WTC11 (cell line): ENCODE measurements around the gene CAMK2G. TPM values are rescaled to one million over a fixed set of nuclear protein-coding genes. Genes with fewer than 3 reads are reported as not detected.
"Not testable (repeated sequence)": the region's sequence is repeated elsewhere in the genome, so short reads cannot be mapped to it uniquely, and the experiment has no call there.

Experiments
- ATAC-seq: fragments of 200-7000 bp; cut with Tn5 transposase; 2 replicates; pipeline ENCODE4 v1.10.0; 2021; ENCODE audit warnings: mild to moderate bottlenecking, moderate library complexity
- CTCF ChIA-PET: fragments of 300-600 bp; sonication (Branson Sonifier 250); formaldehyde crosslinking; loops from one replicate; lab custom pipeline; 2021; ENCODE audit warnings: antibody characterized with exemption; lab: Charles Lee
- POLR2A ChIA-PET: fragments of 350-600 bp; sonication (Branson Sonifier 250); formaldehyde crosslinking; loops from one replicate; lab custom pipeline; 2021; ENCODE audit warnings: antibody characterized with exemption; lab: Charles Lee
- DNase-seq: peaks from one replicate; pipeline ENCODE4 v3.0.0; 2021; ENCODE audit warnings: low spot score
- H3K27ac Mint-ChIP-seq: 2 replicates; pipeline ENCODE4 v1.8.0; 2021; ENCODE audit warnings: mixed read lengths
- H3K27me3 Mint-ChIP-seq: 2 replicates; pipeline ENCODE4 v1.8.0; 2021; ENCODE audit warnings: low read depth, mild to moderate bottlenecking, moderate library complexity, mixed read lengths
- H3K36me3 Mint-ChIP-seq: 2 replicates; pipeline ENCODE4 v1.8.0; 2021; ENCODE audit warnings: mixed read lengths
- H3K4me1 Mint-ChIP-seq: 2 replicates; pipeline ENCODE4 v1.8.0; 2022; ENCODE audit warnings: mixed read lengths
- H3K4me3 Mint-ChIP-seq: 2 replicates; pipeline ENCODE4 v1.8.0; 2021; ENCODE audit warnings: mild to moderate bottlenecking, moderate library complexity, mixed read lengths
- H3K9me3 Mint-ChIP-seq: 2 replicates; pipeline ENCODE4 v1.8.0; 2021; ENCODE audit warnings: mixed read lengths
- ATF1 ChIP-seq: sonication (generic); formaldehyde crosslinking; IDR thresholded peaks from 2 replicates; pipeline ENCODE4 v1.8.1; 2023; ENCODE audit warnings: mild to moderate bottlenecking, moderate library complexity, missing genetic modification reagents
- ATF2 ChIP-seq: sonication (generic); formaldehyde crosslinking; IDR thresholded peaks from 2 replicates; pipeline ENCODE4 v1.8.1; 2022; ENCODE audit warnings: low read depth, missing genetic modification reagents, borderline replicate concordance
- CDX4 ChIP-seq: fragments of 250-450 bp; sonication (Bioruptor Pico); IDR thresholded peaks from 2 replicates; pipeline ENCODE4 v1.9.0; 2021; ENCODE audit warnings: moderate library complexity, mild to moderate bottlenecking, inconsistent platforms, borderline replicate concordance
- CREM ChIP-seq: sonication (generic); formaldehyde crosslinking; IDR thresholded peaks from 2 replicates; pipeline ENCODE4 v1.8.1; 2022; ENCODE audit warnings: mild to moderate bottlenecking, missing genetic modification reagents, moderate library complexity
- E2F1 ChIP-seq: sonication (generic); formaldehyde crosslinking; IDR thresholded peaks from 2 replicates; pipeline ENCODE4 v1.8.0; 2022; ENCODE audit warnings: mild to moderate bottlenecking, missing genetic modification reagents
- E2F5 ChIP-seq: sonication (generic); formaldehyde crosslinking; IDR thresholded peaks from 2 replicates; pipeline ENCODE4 v1.8.1; 2022; ENCODE audit warnings: mild to moderate bottlenecking, moderate library complexity, missing genetic modification reagents
- FOXJ3 ChIP-seq: sonication (generic); formaldehyde crosslinking; IDR thresholded peaks from 2 replicates; pipeline ENCODE4 v1.9.0; 2021; ENCODE audit warnings: missing genetic modification reagents, mild to moderate bottlenecking, borderline replicate concordance
- HMGXB4 ChIP-seq: sonication (generic); formaldehyde crosslinking; IDR thresholded peaks from 2 replicates; pipeline ENCODE4 v1.8.1; 2023; ENCODE audit warnings: mild to moderate bottlenecking, moderate library complexity, missing genetic modification reagents
- KAT7 ChIP-seq: sonication (generic); formaldehyde crosslinking; IDR thresholded peaks from 2 replicates; pipeline ENCODE4 v1.8.1; 2023; ENCODE audit warnings: missing genetic modification reagents, mild to moderate bottlenecking, borderline replicate concordance
- MYBL2 ChIP-seq: sonication (generic); formaldehyde crosslinking; IDR thresholded peaks from 2 replicates; pipeline ENCODE4 v1.8.1; 2023; ENCODE audit warnings: mild to moderate bottlenecking, moderate library complexity, missing genetic modification reagents
- NFE2L1 ChIP-seq: sonication (generic); formaldehyde crosslinking; IDR thresholded peaks from 2 replicates; pipeline ENCODE4 v1.8.1; 2023; ENCODE audit warnings: missing genetic modification reagents
- NR1H2 ChIP-seq: sonication (generic); formaldehyde crosslinking; IDR thresholded peaks from 2 replicates; pipeline ENCODE4 v1.9.0; 2021; ENCODE audit warnings: mild to moderate bottlenecking, moderate library complexity, missing genetic modification reagents
- ZBTB43 ChIP-seq: sonication (generic); formaldehyde crosslinking; IDR thresholded peaks from 2 replicates; pipeline ENCODE4 v1.8.1; 2023; ENCODE audit warnings: mild to moderate bottlenecking, missing genetic modification reagents
- ZMAT4 ChIP-seq: fragments of 250-450 bp; sonication (Bioruptor Pico); IDR thresholded peaks from 2 replicates; pipeline ENCODE4 v1.9.0; 2021; ENCODE audit warnings: mild to moderate bottlenecking
- ZNF121 ChIP-seq: sonication (generic); formaldehyde crosslinking; IDR thresholded peaks from 2 replicates; pipeline ENCODE4 v1.8.0; 2023; ENCODE audit warnings: missing genetic modification reagents
- total RNA-seq: library from RNA; stranded (reverse); gene quantifications from 3 replicates; pipeline ENCODE4 v1.2.3, GENCODE V29; 2021

The CAMK2G gene
- total RNA-seq, 1 experiment from 2014 or later: 34.9 TPM

GRCh38 chr10:73837072-73837471, 37.3 kb downstream of the CAMK2G start:
- no peak for DNase-seq
- H3K27ac Mint-ChIP-seq: no peak overlapping the region
- no peak for ATAC-seq
- H3K36me3 Mint-ChIP-seq: peaks cover 10% of the 10 kb centered on the region
- ChIA-PET CTCF (interaction anchor here (1.4 kb wide), 1 partner anchor 103 kb away, joined by 3 read pairs; no protein-coding TSS in a partner anchor), POLR2A (no interaction called here)
- H3K4me3 Mint-ChIP-seq: no peak overlapping the region
- H3K4me1 Mint-ChIP-seq: no peaks in the 10 kb centered on the region
- no peaks in the 10 kb centered on the region for H3K9me3 Mint-ChIP-seq
- TF ChIP-seq ATF2 (CRISPR knock-in tag) (no peak), ATF1 (no peak), CREM (CRISPR knock-in tag) (no peak), MYBL2 (CRISPR knock-in tag) (no peak), ZNF121 (CRISPR knock-in tag) (no peak), E2F5 (CRISPR knock-in tag) (no peak)
- no peaks in the 10 kb centered on the region for H3K27me3 Mint-ChIP-seq

GRCh38 chr10:73836427-73836980, 37.9 kb downstream of the CAMK2G start:
- Mint-ChIP-seq H3K4me1 (no peaks in the 10 kb centered on the region), H3K36me3 (peaks cover 4% of the 10 kb centered on the region), H3K9me3 (no peaks in the 10 kb centered on the region), H3K4me3 (no peak overlapping the region), H3K27me3 (no peaks in the 10 kb centered on the region), H3K27ac (no peak overlapping the region)
- DNase-seq: no peak
- ATAC-seq: no peak
- CTCF ChIA-PET: interaction anchor here (0.8 to 1.4 kb wide), 3 partner anchors 26 to 104 kb away, joined by 3 to 5 read pairs (median 3); no protein-coding TSS in a partner anchor
- POLR2A ChIA-PET: no interaction called here
- TF ChIP-seq E2F1 (CRISPR knock-in tag) (no peak), NFE2L1 (CRISPR knock-in tag) (no peak), CDX4 (CRISPR knock-in tag) (no peak), ZBTB43 (CRISPR knock-in tag) (no peak), KAT7 (CRISPR knock-in tag) (no peak)

GRCh38 chr10:73829090-73829489, 45.3 kb downstream of the CAMK2G start:
- H3K27ac Mint-ChIP-seq, H3K36me3 Mint-ChIP-seq, H3K27me3 Mint-ChIP-seq, H3K9me3 Mint-ChIP-seq, POLR2A ChIA-PET, ATAC-seq, H3K4me1 Mint-ChIP-seq, H3K4me3 Mint-ChIP-seq, DNase-seq: not testable (repeated sequence)
- CTCF ChIA-PET: interaction anchor here (3.4 kb wide), 1 partner anchor 10 kb away, joined by 14 read pairs; no protein-coding TSS in a partner anchor

GRCh38 chr10:73828161-73828560, 46.2 kb downstream of the CAMK2G start:
- Mint-ChIP-seq H3K4me3 (no peak overlapping the region), H3K36me3 (peaks cover 13% of the 10 kb centered on the region), H3K9me3 (no peaks in the 10 kb centered on the region), H3K27me3 (no peaks in the 10 kb centered on the region), H3K4me1 (no peaks in the 10 kb centered on the region), H3K27ac (no peak overlapping the region)
- ATAC-seq: no peak
- ChIA-PET CTCF (interaction anchor here (0.7 to 3.4 kb wide), 2 partner anchors 9 to 51 kb away, joined by 3 to 14 read pairs; no protein-coding TSS in a partner anchor), POLR2A (no interaction called here)
- no peak for DNase-seq
- no peak for TF ChIP-seq MYBL2 (CRISPR knock-in tag)
- no peak for TF ChIP-seq FOXJ3 (CRISPR knock-in tag)
- no peak for TF ChIP-seq HMGXB4 (CRISPR knock-in tag)
- TF ChIP-seq ZMAT4 (CRISPR knock-in tag): no peak
- no peak for TF ChIP-seq NR1H2
